ENCODE measurements around the gene CFAP74. TPM values are rescaled to one million over a fixed set of nuclear protein-coding genes. Genes with fewer than 3 reads are reported as not detected.

CFAP74 gene
- total RNA-seq, 1 donor from 2014 or later = not detected

DNA sequence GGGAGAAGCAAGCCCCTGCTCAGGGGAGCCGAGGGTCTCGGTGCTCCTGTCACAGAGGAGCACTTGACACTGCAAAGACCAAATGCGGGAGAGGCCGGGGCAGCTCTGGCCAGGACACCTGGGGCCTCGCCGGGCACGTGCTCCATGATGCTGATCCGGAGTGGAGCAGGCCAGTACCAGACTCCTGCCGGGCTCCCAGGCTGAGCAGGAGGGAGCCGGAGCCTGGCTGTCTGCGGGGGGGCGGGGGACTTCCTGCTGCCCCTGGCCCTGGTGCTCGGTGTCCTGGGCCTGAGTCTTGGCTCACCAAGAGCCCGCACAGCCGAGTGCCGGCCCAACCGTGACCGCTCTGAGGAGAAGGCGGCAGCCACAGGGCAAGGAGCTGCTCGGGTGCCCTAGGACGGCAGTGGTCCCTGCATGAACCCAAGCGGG is 46.0 kb downstream of the CFAP74 start:
- intact Hi-C loops (cut with micrococcal nuclease) = no loop called here
- H3K27me3 Mint-ChIP-seq = peaks cover 6% of the 10 kb centered on the region
- no peaks in the 10 kb centered on the region for H3K4me1 Mint-ChIP-seq
- no peak overlapping the region for H3K27ac Mint-ChIP-seq
- H3K4me3 Mint-ChIP-seq = no peak overlapping the region
- H3K9me3 Mint-ChIP-seq = no peaks in the 10 kb centered on the region
- DNase-seq = no peak
- no peaks in the 10 kb centered on the region for H3K36me3 Mint-ChIP-seq (ENCODE audit: low read depth)

DNA sequence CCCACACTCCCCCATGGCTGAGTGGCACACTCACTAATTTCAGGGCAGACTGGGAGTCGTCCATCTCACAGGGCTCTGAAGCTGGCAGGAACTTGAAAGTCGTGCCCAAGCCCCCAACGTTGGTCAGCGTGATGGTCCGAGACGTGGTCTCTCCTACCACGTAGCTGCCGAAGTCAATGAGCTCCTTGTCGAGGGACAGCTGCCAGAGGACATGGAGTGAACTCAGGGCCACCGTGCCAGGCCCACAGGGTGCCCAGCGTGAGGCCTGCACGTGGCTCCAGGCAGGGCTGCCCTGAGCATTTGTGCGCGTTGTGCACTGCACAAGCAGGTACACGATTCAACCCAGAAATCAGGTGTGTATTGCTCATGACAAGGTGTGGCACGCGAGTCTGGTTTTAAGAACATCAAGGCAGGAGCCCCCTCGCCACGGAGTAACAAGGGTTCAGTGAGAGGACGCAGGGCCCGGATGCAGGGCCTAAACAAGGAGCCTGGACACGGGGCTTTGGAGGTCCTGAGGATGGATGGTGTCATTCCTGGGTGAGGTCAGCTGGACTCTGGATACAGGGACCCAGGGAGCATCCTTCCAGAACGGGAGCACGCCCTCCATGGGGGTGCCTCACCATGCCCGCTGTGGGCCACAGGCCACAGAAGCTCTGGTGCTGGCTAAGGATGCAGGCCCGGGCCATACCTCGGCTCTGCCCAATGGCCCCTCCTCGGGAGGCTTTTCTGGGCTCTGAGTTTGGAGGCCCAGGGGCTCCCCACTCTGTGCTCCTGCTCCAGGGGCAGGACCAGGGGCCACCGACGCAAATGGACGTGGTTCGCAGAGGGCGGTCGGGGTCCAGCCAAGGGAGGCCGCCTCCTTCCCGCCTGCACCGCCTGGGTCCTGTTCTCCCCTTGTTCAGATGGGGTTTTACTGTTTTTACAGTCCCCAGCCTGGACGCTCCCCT is 46.7 kb downstream of the CFAP74 start:
- H3K36me3 Mint-ChIP-seq (ENCODE audit: low read depth) = no peaks in the 10 kb centered on the region

DNA sequence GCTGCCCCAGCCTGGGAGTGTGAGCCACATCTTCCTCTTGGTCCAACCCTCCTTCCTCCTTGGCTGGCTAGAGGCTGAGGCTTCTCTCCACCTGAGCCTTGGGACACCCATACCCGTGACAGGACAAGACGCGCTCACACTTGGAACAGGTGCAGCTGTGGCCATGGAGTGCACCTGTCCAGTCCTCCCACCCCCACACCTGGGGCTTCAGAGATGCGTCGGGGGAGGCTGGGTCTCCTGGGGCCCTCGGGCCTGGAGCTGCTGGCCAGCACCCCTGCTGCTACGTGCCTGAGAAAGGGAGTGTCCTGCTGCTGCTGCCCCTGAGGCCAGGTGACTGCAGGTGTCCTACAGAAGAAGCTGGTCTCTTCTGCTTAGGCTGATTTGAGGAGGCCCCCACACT is 47.5 kb downstream of the CFAP74 start:
- Mint-ChIP-seq H3K4me3 (no peak overlapping the region), H3K4me1 (no peaks in the 10 kb centered on the region), H3K9me3 (peaks cover 6% of the 10 kb centered on the region), H3K27me3 (peaks cover 5% of the 10 kb centered on the region), H3K36me3 (ENCODE audit: low read depth) (no peaks in the 10 kb centered on the region), H3K27ac (no peak overlapping the region)
- intact Hi-C loops (cut with micrococcal nuclease) = no loop called here
- DNase-seq = no peak

More for the DNA sequence above, 46.7 kb downstream of the CFAP74 start:
- intact Hi-C loops (cut with micrococcal nuclease) = no loop called here
- no peaks in the 10 kb centered on the region for H3K9me3 Mint-ChIP-seq
- H3K4me3 Mint-ChIP-seq = no peak overlapping the region
- H3K4me1 Mint-ChIP-seq = no peaks in the 10 kb centered on the region
- H3K27me3 Mint-ChIP-seq = peaks cover 6% of the 10 kb centered on the region
- no peak overlapping the region for H3K27ac Mint-ChIP-seq
- no peak for DNase-seq

DNA sequence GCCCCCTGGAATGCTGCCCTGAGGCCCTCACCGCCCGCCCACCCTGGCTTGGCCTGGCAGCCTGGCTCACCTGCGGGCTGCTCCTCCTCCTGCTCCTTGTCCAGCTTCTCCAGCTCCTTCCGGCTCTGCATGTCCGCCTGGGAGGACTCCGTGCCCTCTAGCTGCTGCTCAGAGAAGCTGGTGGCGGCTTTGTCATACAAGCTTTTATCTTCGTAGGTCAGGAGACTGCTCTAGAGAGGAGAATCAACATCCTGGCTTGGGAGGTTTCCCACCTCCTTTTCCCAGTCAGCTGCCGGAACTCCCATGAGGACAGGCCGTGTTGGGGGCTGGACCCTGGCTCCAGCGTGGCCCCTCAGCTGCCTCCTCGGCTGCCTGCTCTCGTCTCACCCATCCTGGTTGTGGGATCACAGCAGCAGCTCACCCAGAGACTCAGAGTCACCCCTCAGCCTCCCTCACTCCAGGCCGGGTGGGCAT is 47.9 kb downstream of the CFAP74 start:
- Mint-ChIP-seq H3K27ac (no peak overlapping the region), H3K4me1 (no peaks in the 10 kb centered on the region)
- intact Hi-C loops (cut with micrococcal nuclease) = no loop called here

DNA sequence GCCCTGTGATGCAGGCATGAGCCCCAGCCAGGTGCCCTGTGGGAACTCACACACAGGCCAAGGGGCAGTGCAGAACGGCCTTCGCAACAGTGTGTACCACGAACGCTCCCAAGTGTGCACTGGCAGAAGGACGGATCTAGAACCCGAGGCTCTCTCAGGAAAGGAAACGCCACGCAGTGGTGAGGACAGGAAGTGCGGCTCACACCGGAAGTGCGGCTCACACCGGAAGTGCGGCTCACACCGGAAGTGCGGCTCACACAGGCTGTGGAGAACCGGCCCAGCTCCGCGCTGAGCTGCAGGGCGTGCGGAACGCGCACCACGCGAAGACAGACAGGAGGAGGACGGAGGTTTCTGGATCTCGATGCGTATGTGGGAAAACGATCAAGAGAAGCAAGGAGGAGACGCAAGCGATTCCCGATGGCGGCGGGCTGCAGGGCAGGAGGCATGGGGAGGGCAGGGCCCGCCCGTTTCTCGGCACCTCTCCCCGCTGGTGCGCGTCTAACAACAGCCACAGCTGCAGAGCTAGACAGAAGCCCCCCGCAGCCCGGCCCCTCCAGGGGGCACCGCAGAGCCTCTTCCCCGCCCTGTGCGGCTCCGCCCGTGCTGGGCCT is 48.6 kb downstream of the CFAP74 start:
- intact Hi-C loops (cut with micrococcal nuclease) = no loop called here
- Mint-ChIP-seq H3K36me3 (ENCODE audit: low read depth) (no peaks in the 10 kb centered on the region), H3K27me3 (no peaks in the 10 kb centered on the region), H3K27ac (no peak overlapping the region), H3K4me3 (no peak overlapping the region), H3K4me1 (no peaks in the 10 kb centered on the region), H3K9me3 (peaks cover 10% of the 10 kb centered on the region)
- no peak for DNase-seq

More for the DNA sequence above, 47.9 kb downstream of the CFAP74 start:
- Mint-ChIP-seq H3K27me3 (peaks cover under 1% of the 10 kb centered on the region), H3K4me3 (no peak overlapping the region), H3K36me3 (ENCODE audit: low read depth) (no peaks in the 10 kb centered on the region), H3K9me3 (peaks cover 10% of the 10 kb centered on the region)
- DNase-seq = no peak

DNA sequence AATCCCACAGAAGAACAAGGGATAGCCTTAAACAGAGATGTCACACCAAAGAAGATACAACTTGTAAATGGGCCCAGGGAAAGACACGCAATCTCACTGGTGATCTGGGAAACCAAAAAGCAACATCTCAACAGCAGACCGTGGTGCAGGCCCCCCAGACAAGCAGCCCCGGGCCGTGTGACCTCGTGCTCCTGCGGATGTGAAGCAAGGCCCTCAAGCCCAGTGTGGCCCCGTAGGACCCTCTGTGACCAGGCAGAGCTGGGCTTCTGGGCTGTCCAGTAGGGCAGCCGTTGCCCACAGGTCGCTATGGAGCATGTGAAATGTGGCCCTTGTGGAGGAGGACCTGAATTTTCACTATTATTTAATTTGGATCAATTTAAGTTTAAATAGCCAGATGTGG is 49.6 kb downstream of the CFAP74 start:
- intact Hi-C loops (cut with micrococcal nuclease) = no loop called here

DNA sequence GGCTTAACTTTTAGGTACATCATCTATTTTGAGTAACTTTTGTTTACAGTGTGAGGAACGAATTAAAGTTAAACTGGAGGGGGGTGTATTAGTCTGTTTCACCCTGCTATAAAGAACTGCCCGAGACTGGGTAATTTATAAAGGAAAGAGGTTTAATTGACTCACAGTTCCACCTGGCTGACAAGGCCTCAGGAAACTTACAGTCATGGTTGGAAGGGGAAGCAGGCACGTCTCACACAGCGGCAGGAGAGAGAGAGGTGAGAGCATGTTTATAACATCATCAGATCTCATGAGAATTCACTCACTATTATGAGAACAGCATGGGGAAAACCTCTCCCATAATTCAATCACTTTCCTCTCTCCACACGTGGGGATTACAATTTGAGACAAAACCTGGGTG is 52.6 kb downstream of the CFAP74 start:
- DNase-seq = no peak
- H3K36me3 Mint-ChIP-seq (ENCODE audit: low read depth) = no peaks in the 10 kb centered on the region
- no peaks in the 10 kb centered on the region for H3K27me3 Mint-ChIP-seq
- H3K4me3 Mint-ChIP-seq = no peak overlapping the region
- intact Hi-C loops (cut with micrococcal nuclease) = no loop called here
- no peaks in the 10 kb centered on the region for H3K4me1 Mint-ChIP-seq
- H3K27ac Mint-ChIP-seq = no peak overlapping the region
- H3K9me3 Mint-ChIP-seq = peaks cover 10% of the 10 kb centered on the region

More for the DNA sequence above, 49.6 kb downstream of the CFAP74 start:
- Mint-ChIP-seq H3K4me3 (no peak overlapping the region), H3K9me3 (peaks cover 10% of the 10 kb centered on the region), H3K36me3 (ENCODE audit: low read depth) (no peaks in the 10 kb centered on the region), H3K27ac (no peak overlapping the region), H3K4me1 (no peaks in the 10 kb centered on the region), H3K27me3 (no peaks in the 10 kb centered on the region)
- DNase-seq = no peak

DNA sequence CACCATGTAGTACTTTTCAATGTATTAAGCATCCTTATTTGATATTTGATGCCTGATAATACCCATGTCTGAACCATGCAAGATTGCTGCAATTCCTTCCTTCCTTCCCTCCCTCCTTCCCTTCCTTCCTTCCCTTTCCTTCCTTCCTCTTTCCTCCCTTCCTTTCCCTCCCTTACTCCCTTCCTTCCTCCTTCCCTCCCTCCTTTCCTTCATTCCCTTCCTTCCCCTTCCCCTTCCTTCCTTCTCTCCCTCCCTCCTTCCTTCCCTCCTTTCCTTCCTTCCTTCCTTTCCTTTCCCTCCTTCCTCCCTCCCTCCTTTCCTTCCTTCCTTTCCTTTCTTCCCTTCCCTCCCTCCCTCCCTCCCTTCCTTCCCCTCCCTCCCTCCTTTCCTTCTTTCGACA is 54.8 kb downstream of the CFAP74 start:
- no peak for DNase-seq
- Mint-ChIP-seq H3K36me3 (ENCODE audit: low read depth) (no peaks in the 10 kb centered on the region), H3K9me3 (peaks cover 10% of the 10 kb centered on the region), H3K27me3 (no peaks in the 10 kb centered on the region), H3K27ac (no peak overlapping the region), H3K4me3 (no peak overlapping the region), H3K4me1 (no peaks in the 10 kb centered on the region)
- intact Hi-C loops (cut with micrococcal nuclease) = no loop called here

DNA sequence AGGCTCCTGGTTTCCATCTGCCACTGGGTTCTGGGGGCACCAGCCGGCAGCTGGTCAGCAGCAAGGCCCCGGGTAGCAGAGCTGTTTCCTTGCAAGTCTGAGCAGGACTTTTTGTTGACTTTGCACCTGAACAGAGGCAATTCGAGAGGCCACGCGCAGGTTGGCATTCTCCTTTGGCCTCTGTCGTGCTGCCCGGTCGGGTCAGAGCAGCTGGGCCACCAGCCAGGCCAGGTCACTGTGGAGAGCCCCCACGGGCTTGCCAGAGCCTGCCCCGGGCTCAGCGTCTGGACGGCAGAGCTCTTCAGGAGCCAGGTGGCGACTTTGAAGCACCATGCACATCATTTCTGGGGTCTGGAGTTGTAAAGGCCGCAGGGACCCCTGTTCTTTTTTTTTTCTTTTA is 56.1 kb downstream of the CFAP74 start:
- H3K4me3 Mint-ChIP-seq = no peak overlapping the region
- intact Hi-C loops (cut with micrococcal nuclease) = no loop called here
- no peak overlapping the region for H3K27ac Mint-ChIP-seq
- DNase-seq = no peak
- H3K27me3 Mint-ChIP-seq = no peaks in the 10 kb centered on the region
- peaks cover 10% of the 10 kb centered on the region for H3K9me3 Mint-ChIP-seq
- H3K36me3 Mint-ChIP-seq (ENCODE audit: low read depth) = no peaks in the 10 kb centered on the region
- no peaks in the 10 kb centered on the region for H3K4me1 Mint-ChIP-seq

DNA sequence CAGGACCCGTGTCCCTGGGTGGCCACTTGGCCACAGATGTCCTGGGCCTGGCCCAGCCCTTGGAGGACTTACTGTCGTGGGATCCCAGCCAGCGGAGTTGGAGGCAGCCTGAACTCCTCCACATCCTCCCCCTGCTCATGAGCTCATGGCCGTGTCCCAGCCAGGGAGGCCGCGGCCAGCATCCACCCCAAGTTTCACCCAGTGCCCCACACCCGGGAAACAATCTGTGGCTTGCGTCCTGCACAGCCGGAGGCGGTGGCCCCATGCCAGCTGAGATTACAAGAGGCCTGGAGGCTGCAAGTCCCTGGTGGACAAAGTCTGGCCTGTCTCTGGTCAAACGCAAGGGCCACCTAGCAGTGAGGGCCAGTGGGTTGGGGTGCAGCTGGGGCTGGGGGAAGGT is 57.0 kb downstream of the CFAP74 start:
- no peak overlapping the region for H3K4me3 Mint-ChIP-seq
- no peak for DNase-seq
- no peaks in the 10 kb centered on the region for H3K36me3 Mint-ChIP-seq (ENCODE audit: low read depth)
- intact Hi-C loops (cut with micrococcal nuclease) = no loop called here
- H3K9me3 Mint-ChIP-seq = peaks cover 8% of the 10 kb centered on the region
- no peak overlapping the region for H3K27ac Mint-ChIP-seq
- no peaks in the 10 kb centered on the region for H3K27me3 Mint-ChIP-seq
- no peaks in the 10 kb centered on the region for H3K4me1 Mint-ChIP-seq

DNA sequence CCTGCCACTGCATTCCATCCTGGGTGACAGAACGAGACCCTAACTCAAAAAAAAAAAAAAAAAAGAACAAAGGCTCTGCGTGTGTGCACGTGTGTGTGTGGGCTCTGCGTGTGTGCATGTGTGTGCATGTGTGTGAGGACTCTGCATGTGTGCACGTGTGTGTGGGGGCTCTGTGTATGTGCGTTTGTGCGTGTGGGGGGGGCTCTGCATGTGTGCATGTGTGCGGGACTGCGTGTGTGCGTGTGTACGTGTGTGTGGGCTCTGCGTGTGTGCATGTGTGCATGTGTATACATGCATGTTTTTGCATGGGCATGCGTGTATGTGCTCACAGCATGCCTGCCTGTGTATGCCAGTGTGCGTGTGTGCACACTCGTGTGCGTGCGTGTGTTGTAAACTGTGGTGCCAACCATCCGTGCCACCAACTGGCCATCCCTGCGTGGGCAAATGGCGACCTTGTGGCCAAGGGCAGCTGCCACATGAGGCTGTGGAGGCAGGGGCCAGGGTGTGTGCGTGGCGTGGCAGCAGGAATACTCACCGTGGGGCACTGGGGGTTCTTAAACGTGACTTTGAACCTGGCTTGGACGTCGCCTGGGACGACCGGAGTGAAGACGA is 57.7 kb downstream of the CFAP74 start:
- Mint-ChIP-seq H3K4me3 (no peak overlapping the region), H3K4me1 (no peaks in the 10 kb centered on the region), H3K27me3 (no peaks in the 10 kb centered on the region), H3K27ac (no peak overlapping the region), H3K9me3 (peaks cover 2% of the 10 kb centered on the region), H3K36me3 (ENCODE audit: low read depth) (no peaks in the 10 kb centered on the region)
- intact Hi-C loops (cut with micrococcal nuclease) = no loop called here
- DNase-seq = no peak

DNA sequence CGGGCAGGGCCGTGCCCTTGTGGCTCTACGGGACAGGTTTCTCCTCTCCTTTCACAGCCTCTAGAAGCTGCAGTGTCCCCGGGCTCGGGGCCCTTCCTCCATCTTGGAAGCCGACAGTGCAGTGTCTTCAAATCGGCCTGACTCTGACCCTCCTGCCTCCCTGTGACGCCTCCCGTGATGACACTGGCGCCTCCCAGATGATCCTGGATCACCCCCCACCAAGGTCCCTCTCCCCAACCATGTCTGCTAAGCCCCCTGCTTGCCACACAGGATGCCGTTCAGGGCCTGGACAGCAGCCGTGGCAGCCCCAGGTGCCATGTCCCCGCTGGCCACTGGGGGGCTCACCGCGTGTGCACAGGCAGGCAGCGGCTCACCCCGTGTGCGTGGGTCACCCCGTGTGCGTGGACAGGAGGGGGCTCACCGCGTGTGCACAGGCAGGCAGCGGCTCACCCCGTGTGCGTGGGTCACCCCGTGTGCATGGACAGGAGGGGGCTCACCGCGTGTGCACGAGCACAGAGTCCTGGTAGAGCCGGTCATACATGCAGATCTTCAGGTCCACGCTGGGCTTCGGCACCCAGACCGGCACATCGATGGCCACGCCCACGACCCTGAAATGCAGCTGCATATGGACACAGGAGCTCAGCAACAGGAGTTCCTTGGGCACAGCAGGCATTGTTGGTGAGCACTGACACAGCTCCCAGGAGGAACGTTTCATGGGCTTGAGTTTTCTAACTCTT is 59.6 kb downstream of the CFAP74 start:
- H3K36me3 Mint-ChIP-seq (ENCODE audit: low read depth) = no peaks in the 10 kb centered on the region
- H3K4me1 Mint-ChIP-seq = no peaks in the 10 kb centered on the region
- no peaks in the 10 kb centered on the region for H3K9me3 Mint-ChIP-seq
- peak; percentile 84 for DNase-seq
- intact Hi-C loops (cut with micrococcal nuclease) = no loop called here
- H3K27me3 Mint-ChIP-seq = no peaks in the 10 kb centered on the region
- no peak overlapping the region for H3K4me3 Mint-ChIP-seq
- no peak overlapping the region for H3K27ac Mint-ChIP-seq

DNA sequence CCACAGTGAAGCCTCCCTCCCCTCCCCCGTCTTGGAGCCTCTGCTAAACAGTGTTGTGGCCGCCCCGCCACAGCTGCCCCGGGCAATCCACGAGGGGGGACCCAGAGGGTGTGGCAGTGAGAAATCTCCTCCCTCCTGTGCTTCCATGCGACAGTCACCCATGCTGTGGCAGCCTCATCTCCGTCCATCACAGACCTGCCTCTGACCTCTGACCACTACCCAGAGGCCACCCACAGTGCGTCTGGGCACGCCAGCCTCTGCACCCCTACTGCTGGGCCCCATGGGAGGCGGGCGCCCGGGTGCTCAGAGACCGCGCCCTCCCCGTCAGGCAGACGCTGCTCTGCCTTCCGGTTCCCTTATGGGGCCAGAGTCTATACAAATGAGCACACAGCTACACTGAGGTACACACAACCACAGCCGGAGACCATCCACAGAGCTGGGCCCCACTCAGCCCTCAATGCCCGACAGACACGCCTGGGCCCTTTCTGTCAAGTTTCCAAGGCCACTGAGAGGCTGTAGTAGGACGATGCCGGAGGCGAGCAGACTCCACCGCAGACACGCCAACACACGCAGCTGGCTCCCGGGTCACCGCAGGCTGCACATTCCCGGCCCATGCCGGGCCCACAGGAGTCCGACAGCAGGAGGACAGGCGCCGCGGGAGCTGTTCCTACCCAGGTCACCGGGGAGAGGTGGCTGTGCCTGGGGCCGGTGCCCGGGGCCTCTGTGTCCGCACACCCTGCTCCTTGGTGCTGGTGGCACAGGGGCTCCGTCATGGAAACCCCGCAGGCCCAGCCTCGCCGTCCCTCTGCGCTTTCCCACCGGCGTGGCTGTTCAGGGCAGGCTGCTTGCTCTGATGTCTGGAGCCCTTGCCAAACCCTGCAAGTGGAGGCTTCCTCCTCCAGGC is 60.6 kb downstream of the CFAP74 start:
- Mint-ChIP-seq H3K4me3 (no peak overlapping the region), H3K36me3 (ENCODE audit: low read depth) (no peaks in the 10 kb centered on the region), H3K9me3 (no peaks in the 10 kb centered on the region), H3K27ac (no peak overlapping the region), H3K27me3 (no peaks in the 10 kb centered on the region), H3K4me1 (no peaks in the 10 kb centered on the region)
- intact Hi-C loops (cut with micrococcal nuclease) = no loop called here
- no peak for DNase-seq
